HEK293T (cell line): Measurements from ENCODE around the gene FBN1.

Source experiments
- ARNT ChIP-seq: fragments of 450-650 bp; IDR thresholded peaks from 2 replicates; pipeline ENCODE4 v1.6.1; 2017; ENCODE audit warnings: mild to moderate bottlenecking
- BHLHE40 ChIP-seq: fragments of 450-650 bp; IDR thresholded peaks from 2 replicates; pipeline ENCODE4 v1.6.1; 2016; ENCODE audit warnings: mild to moderate bottlenecking, moderate library complexity, borderline replicate concordance
- CTBP1 ChIP-seq: fragments of 450-650 bp; IDR thresholded peaks from 2 replicates; pipeline ENCODE4 v1.6.1; 2016; ENCODE audit warnings: borderline replicate concordance
- ELF4 ChIP-seq: fragments of 450-650 bp; IDR thresholded peaks from 2 replicates; pipeline ENCODE4 v1.6.1; 2017; ENCODE audit warnings: antibody characterized with exemption
- FOXA1 ChIP-seq: fragments of 450-650 bp; IDR thresholded peaks from 2 replicates; pipeline ENCODE4 v1.6.1; 2016; ENCODE audit warnings: mild to moderate bottlenecking
- FOXK2 ChIP-seq: fragments of 450-650 bp; IDR thresholded peaks from 2 replicates; pipeline ENCODE4 v1.6.1; 2016; ENCODE audit warnings: mild to moderate bottlenecking
- FOXM1 ChIP-seq: fragments of 450-650 bp; IDR thresholded peaks from 2 replicates; pipeline ENCODE4 v1.6.1; 2017; ENCODE audit warnings: mild to moderate bottlenecking, borderline replicate concordance
- HDGF ChIP-seq: fragments of 450-650 bp; IDR thresholded peaks from 2 replicates; pipeline ENCODE4 v1.6.1; 2017; ENCODE audit warnings: antibody characterized with exemption, borderline replicate concordance
- L3MBTL2 ChIP-seq: fragments of 450-650 bp; conservative IDR thresholded peaks from 2 replicates; pipeline ENCODE4 v1.6.1; 2016; ENCODE audit warnings: mild to moderate bottlenecking
- LEF1 ChIP-seq: fragments of 450-650 bp; IDR thresholded peaks from 2 replicates; pipeline ENCODE4 v1.6.1; 2017; ENCODE audit warnings: mild to moderate bottlenecking, borderline replicate concordance
- SP1 ChIP-seq: fragments of 450-650 bp; IDR thresholded peaks from 2 replicates; pipeline ENCODE4 v1.6.1; 2017
- SUZ12 ChIP-seq: fragments of 450-650 bp; IDR thresholded peaks from 2 replicates; pipeline ENCODE4 v1.6.1; 2016; ENCODE audit warnings: mild to moderate bottlenecking
- ZNF384 ChIP-seq: fragments of 450-650 bp; IDR thresholded peaks from 2 replicates; pipeline ENCODE4 v1.6.1; 2016

GRCh38 chr15:48643776-48644466 lies 1.6 kb downstream of the FBN1 start:
- TF ChIP-seq ARNT (no peak), SP1 (no peak), LEF1 (no peak), FOXA1 (no peak), FOXK2 (no peak), BHLHE40 (no peak), ELF4 (no peak), SUZ12 (no peak), CTBP1 (no peak), FOXM1 (no peak), ZNF384 (no peak), HDGF (no peak), L3MBTL2 (no peak)
